Effector memory CD4-positive, alpha-beta T cell (primary cell): ENCODE measurements around the gene SNX19.

Experiments
- DNase-seq, 3 donors: peaks; one replicate each; pipeline ENCODE4 v3.0.0-alpha.2; 2020
- H3K27ac ChIP-seq: 2 replicates; pipeline ENCODE4 v1.7.0; 2013; ENCODE audit warnings: mild to moderate bottlenecking, low read length, moderate library complexity; ENCODE audit not compliant: insufficient read depth, poor library complexity, severe bottlenecking
- H3K27me3 ChIP-seq: replicated peaks from 2 replicates; pipeline ENCODE4 v1.7.0; 2013; ENCODE audit warnings: mild to moderate bottlenecking, low read length; ENCODE audit not compliant: insufficient read depth, control insufficient read depth, poor library complexity, severe bottlenecking
- H3K36me3 ChIP-seq: 2 replicates; pipeline ENCODE4 v1.7.0; 2013; ENCODE audit warnings: mild to moderate bottlenecking, low read length, moderate library complexity; ENCODE audit not compliant: control insufficient read depth, insufficient read depth
- H3K4me1 ChIP-seq: 2 replicates; pipeline ENCODE4 v1.7.0; 2013; ENCODE audit warnings: low read length, mild to moderate bottlenecking; ENCODE audit not compliant: control insufficient read depth, insufficient read depth, poor library complexity, severe bottlenecking
- H3K4me3 ChIP-seq: 2 replicates; pipeline ENCODE4 v1.7.0; 2013; ENCODE audit warnings: low read length, low read depth, mild to moderate bottlenecking; ENCODE audit not compliant: insufficient read depth, poor library complexity, severe bottlenecking
- H3K9me3 ChIP-seq: 2 replicates; pipeline ENCODE4 v1.7.0; 2013; ENCODE audit warnings: mild to moderate bottlenecking, low read length, moderate library complexity; ENCODE audit not compliant: control insufficient read depth

The SNX19 gene

DNA sequence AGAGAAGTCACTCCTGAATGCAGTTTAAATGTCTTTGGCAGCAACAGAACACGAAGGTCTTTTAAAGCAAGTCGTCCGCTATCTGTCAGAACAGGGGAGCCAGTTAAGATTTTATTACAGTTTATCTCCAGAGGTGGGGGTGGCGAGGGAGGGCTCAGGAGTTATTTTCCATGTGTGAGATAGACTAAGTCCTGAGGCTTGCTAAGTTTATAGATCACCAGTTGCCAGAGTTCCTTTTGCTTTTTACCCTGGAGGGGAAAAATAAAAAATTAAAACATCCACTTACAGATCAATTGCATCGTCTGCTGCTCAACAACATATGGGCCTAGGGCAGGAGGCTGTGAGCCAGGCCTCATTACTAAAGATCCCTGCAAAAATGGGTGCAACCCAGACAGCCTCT lies 90.7 kb downstream of the SNX19 start:
- Histone ChIP-seq H3K4me1 (no peaks in the 10 kb centered on the region), H3K36me3 (no peaks in the 10 kb centered on the region), H3K4me3 (no peak overlapping the region), H3K27ac (no peak overlapping the region), H3K9me3 (no peaks in the 10 kb centered on the region), H3K27me3 (no peaks in the 10 kb centered on the region)
- DNase-seq = no peak
